ENCODE measurements around the gene EPS8L2. TPM values are rescaled to one million over a fixed set of nuclear protein-coding genes. Genes with fewer than 3 reads are reported as not detected.

EPS8L2 gene
- total and polyA plus RNA-seq, 9 of the 15 experiments (the other 6 are each of a cell fraction or from before 2014, with no cell fraction given) = 0.75 to 17.0 (median 3.7) TPM

- TF ChIP-seq ZNF316 (IDR thresholded peaks at IDR 0.05) (no peak), HMGXB4 (CRISPR knock-in tag; IDR thresholded peaks at IDR 0.05) (0 out of 2 replicates have a peak, but pooled peaks have one; percentile 65), KLF10 (CRISPR knock-in tag; IDR thresholded peaks at IDR 0.05) (no peak), MBD1 (CRISPR knock-in tag; IDR thresholded peaks at IDR 0.05) (no peak), ZBTB8A (IDR thresholded peaks at IDR 0.05; ENCODE audit: partially characterized antibody) (no peak), MECOM (CRISPR knock-in tag; IDR thresholded peaks at IDR 0.05) (no peak), RB1 (IDR thresholded peaks at IDR 0.05; ENCODE audit: low read depth) (peak; percentile 81), ESRRB (CRISPR knock-in tag; IDR thresholded peaks at IDR 0.05; ENCODE audit: borderline replicate concordance) (no peak), ZNF778 (CRISPR knock-in tag; IDR thresholded peaks at IDR 0.05) (no peak), PTTG1 (tag; IDR thresholded peaks at IDR 0.05; ENCODE audit: low read depth) (no peak), ILK (tag; IDR thresholded peaks at IDR 0.05; ENCODE audit: borderline replicate concordance, low read depth) (no peak), TAF9B (IDR thresholded peaks at IDR 0.05; ENCODE audit: partially characterized antibody) (no peak), MEF2A (IDR thresholded peaks at IDR 0.05; ENCODE audit: control insufficient read depth, low read depth, low read length) (no peak), ZNF324 (CRISPR knock-in tag; IDR thresholded peaks at IDR 0.05) (0 out of 2 replicates have a peak, but pooled peaks have one; percentile 20), RBFOX2 (IDR thresholded peaks at IDR 0.05; ENCODE audit: low read depth, low read length) (peak; percentile 84), JUND (IDR thresholded peaks at IDR 0.05; ENCODE audit: borderline replicate concordance, low read depth, low read length) (no peak), JUND (tag; IDR thresholded peaks at IDR 0.05; ENCODE audit: borderline replicate concordance, low read depth, low read length) (no peak; the same call in 2 of the 3 replicates), WHSC1 (IDR thresholded peaks at IDR 0.05; ENCODE audit: low read length) (no peak), ETS1 (conservative IDR thresholded peaks at IDR 0.05; ENCODE audit: control insufficient read depth, low read depth, low read length) (peak; percentile 55; the same call in 1 of the 2 replicates), ETV5 (CRISPR knock-in tag; IDR thresholded peaks at IDR 0.05; ENCODE audit: low read depth) (0 out of 2 replicates have a peak, but pooled peaks have one; percentile 3), MNT (conservative IDR thresholded peaks at IDR 0.05) (peak; percentile 61 to 90), SMAD4 (CRISPR knock-in tag; conservative IDR thresholded peaks at IDR 0.05) (peak; percentile 51; the same call in 1 of the 2 replicates), DIDO1 (tag; IDR thresholded peaks at IDR 0.05; ENCODE audit: low read depth) (no peak)
Measured at GRCh38 chr11:695538-696248, 10.3 kb upstream of the EPS8L2 start, which contains the start of gene TMEM80 (continued).
